Activated CD8-positive, alpha-beta T cell treated with anti-CD3 and anti-CD28 coated beads for 36 hours (primary cell): ENCODE results near the gene CAPN12. TPM values are rescaled to one million over a fixed set of nuclear protein-coding genes. Genes with fewer than 3 reads are reported as not detected.
A peak's percentile ranks its signal among the peaks of the same experiment; 100 is the strongest.

ENCODE experiments used
- ATAC-seq: fragments of 200-7000 bp; cut with Tn5 transposase; one replicate; pipeline ENCODE4 v1.10.0; 2021; ENCODE audit warnings: mild to moderate bottlenecking, moderate library complexity
- CTCF ChIA-PET: fragments of 350-600 bp; sonication (Branson Sonifier 250); formaldehyde crosslinking; loops from one replicate; lab custom pipeline; 2021; ENCODE audit warnings: antibody characterized with exemption; lab: Charles Lee
- POLR2A ChIA-PET: fragments of 350-600 bp; sonication (Branson Sonifier 250); formaldehyde crosslinking; loops from one replicate; lab custom pipeline; 2021; ENCODE audit warnings: antibody characterized with exemption; lab: Charles Lee
- DNase-seq: peaks from one replicate; pipeline ENCODE4 v3.0.0-alpha.2; 2020
- H3K27ac Mint-ChIP-seq: one replicate; pipeline ENCODE4 v1.8.0; 2021; ENCODE audit warnings: mild to moderate bottlenecking, mixed read lengths
- H3K27me3 Mint-ChIP-seq: one replicate; pipeline ENCODE4 v1.8.0; 2021; ENCODE audit warnings: mixed read lengths
- H3K36me3 Mint-ChIP-seq: one replicate; pipeline ENCODE4 v1.8.0; 2021; ENCODE audit warnings: low read depth, mixed read lengths
- H3K4me1 Mint-ChIP-seq: one replicate; pipeline ENCODE4 v1.8.0; 2021; ENCODE audit warnings: low read depth, mixed read lengths
- H3K4me3 Mint-ChIP-seq: one replicate; pipeline ENCODE4 v1.8.0; 2021; ENCODE audit warnings: mild to moderate bottlenecking, moderate library complexity, mixed read lengths
- H3K9me3 Mint-ChIP-seq: one replicate; pipeline ENCODE4 v1.8.0; 2021; ENCODE audit warnings: mixed read lengths
- intact Hi-C: fragments of 100-400 bp; cut with micrococcal nuclease; formaldehyde crosslinking; loops from one replicate; pipeline ENCODE4 v1.10.0; 2022
- total RNA-seq, 2 experiments: library from RNA; stranded (reverse); gene quantifications; one replicate each; pipeline ENCODE4 v1.2.3, GENCODE V29; 2021
- TF ChIP-seq, protein P1 (sequence below): fragments of 200-600 bp; IDR thresholded peaks from one replicate; pipeline ENCODE4 v1.8.0; 2022; ENCODE audit warnings: antibody characterized with exemption, mild to moderate bottlenecking

Gene CAPN12
- total RNA-seq, 2 experiments from 2014 or later: 19.6 to 22.7 TPM

- Mint-ChIP-seq H3K27ac (peak overlapping the region; percentile 77), H3K4me1 (peaks cover 46% of the 10 kb centered on the region), H3K9me3 (no peaks in the 10 kb centered on the region), H3K4me3 (no peak overlapping the region), H3K27me3 (no peaks in the 10 kb centered on the region), H3K36me3 (peaks cover 12% of the 10 kb centered on the region)
- TF ChIP-seq, protein P1, sequence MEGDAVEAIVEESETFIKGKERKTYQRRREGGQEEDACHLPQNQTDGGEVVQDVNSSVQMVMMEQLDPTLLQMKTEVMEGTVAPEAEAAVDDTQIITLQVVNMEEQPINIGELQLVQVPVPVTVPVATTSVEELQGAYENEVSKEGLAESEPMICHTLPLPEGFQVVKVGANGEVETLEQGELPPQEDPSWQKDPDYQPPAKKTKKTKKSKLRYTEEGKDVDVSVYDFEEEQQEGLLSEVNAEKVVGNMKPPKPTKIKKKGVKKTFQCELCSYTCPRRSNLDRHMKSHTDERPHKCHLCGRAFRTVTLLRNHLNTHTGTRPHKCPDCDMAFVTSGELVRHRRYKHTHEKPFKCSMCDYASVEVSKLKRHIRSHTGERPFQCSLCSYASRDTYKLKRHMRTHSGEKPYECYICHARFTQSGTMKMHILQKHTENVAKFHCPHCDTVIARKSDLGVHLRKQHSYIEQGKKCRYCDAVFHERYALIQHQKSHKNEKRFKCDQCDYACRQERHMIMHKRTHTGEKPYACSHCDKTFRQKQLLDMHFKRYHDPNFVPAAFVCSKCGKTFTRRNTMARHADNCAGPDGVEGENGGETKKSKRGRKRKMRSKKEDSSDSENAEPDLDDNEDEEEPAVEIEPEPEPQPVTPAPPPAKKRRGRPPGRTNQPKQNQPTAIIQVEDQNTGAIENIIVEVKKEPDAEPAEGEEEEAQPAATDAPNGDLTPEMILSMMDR: no peak
- ChIA-PET CTCF (interaction anchor here (1.5 kb wide), 1 partner anchor 237 kb away, joined by 3 read pairs; the partner anchor contains the start of genes MRPS12 and SARS2), POLR2A (interaction anchor here (0.5 to 1.0 kb wide), 4 partner anchors 37 to 528 kb away, joined by 3 to 4 read pairs (median 3); no protein-coding TSS in a partner anchor)
- ATAC-seq: peak; percentile 88
- intact Hi-C loops: no loop called here
- peak; percentile 60 for DNase-seq
Measured at GRCh38 chr19:38693380-38694223, 50.7 kb downstream of the CAPN12 start.

GRCh38 chr19:38692458-38693379 lies 51.6 kb downstream of the CAPN12 start:
- Mint-ChIP-seq H3K4me3 (no peak overlapping the region), H3K36me3 (peaks cover 12% of the 10 kb centered on the region), H3K27me3 (no peaks in the 10 kb centered on the region), H3K4me1 (peaks cover 41% of the 10 kb centered on the region), H3K9me3 (no peaks in the 10 kb centered on the region), H3K27ac (peak overlapping the region; percentile 77)
- ATAC-seq: no peak
- no peak for DNase-seq
- intact Hi-C loops: no loop called here
- POLR2A ChIA-PET: interaction anchor here (0.5 to 0.9 kb wide), 2 partner anchors 12 to 529 kb away, joined by 3 to 4 read pairs; no protein-coding TSS in a partner anchor
- CTCF ChIA-PET: interaction anchor here (1.5 kb wide), 1 partner anchor 238 kb away, joined by 3 read pairs; the partner anchor contains the start of genes MRPS12 and SARS2
- TF ChIP-seq, protein P1: no peak

GRCh38 chr19:38691938-38692457 lies 52.3 kb downstream of the CAPN12 start:
- peaks cover 12% of the 10 kb centered on the region for H3K36me3 Mint-ChIP-seq
- POLR2A ChIA-PET: interaction anchor here (0.9 to 1.5 kb wide), 2 partner anchors 11 to 174 kb away, joined by 3 read pairs; no protein-coding TSS in a partner anchor
- H3K4me3 Mint-ChIP-seq: no peak overlapping the region
- H3K27me3 Mint-ChIP-seq: no peaks in the 10 kb centered on the region
- TF ChIP-seq, protein P1: no peak
- no peak for DNase-seq
- CTCF ChIA-PET: interaction anchor here (1.5 kb wide), 1 partner anchor 57 kb away, joined by 3 read pairs; no protein-coding TSS in a partner anchor
- H3K9me3 Mint-ChIP-seq: no peaks in the 10 kb centered on the region
- H3K4me1 Mint-ChIP-seq: peaks cover 47% of the 10 kb centered on the region
- ATAC-seq: no peak
- intact Hi-C loops: no loop called here
- no peak overlapping the region for H3K27ac Mint-ChIP-seq

DNA sequence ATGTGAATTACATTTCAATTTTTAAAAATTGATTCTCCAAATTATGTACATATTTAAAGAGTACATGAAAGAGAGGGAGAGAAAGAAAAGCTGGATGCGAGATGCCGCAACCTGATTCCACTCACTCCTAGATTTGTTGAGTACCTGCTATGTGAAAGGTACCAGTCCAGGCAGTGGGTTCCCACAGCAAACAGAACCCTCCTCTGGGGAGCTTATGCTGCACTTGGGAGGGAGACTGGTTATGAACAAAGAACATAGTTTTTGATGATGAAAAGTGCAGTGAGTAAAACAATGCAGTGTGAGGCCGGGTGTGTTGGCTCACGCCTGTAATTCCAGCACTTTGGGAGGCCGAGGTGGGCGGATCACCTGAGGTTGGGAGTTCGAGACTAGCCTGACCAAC lies 53.4 kb downstream of the CAPN12 start:
- no peaks in the 10 kb centered on the region for H3K27me3 Mint-ChIP-seq
- POLR2A ChIA-PET: interaction anchor here (0.6 to 1.5 kb wide), 2 partner anchors 146 to 175 kb away, joined by 3 read pairs; no protein-coding TSS in a partner anchor
- CTCF ChIA-PET: interaction anchor here (1.1 to 1.5 kb wide), 2 partner anchors 56 to 240 kb away, joined by 3 read pairs; partner anchors contain the start of genes MRPS12 and SARS2

More for the DNA sequence above, 53.4 kb downstream of the CAPN12 start:
- TF ChIP-seq, protein P1: no peak
- no peak overlapping the region for H3K4me3 Mint-ChIP-seq
- no peak overlapping the region for H3K27ac Mint-ChIP-seq
- no peaks in the 10 kb centered on the region for H3K9me3 Mint-ChIP-seq
- ATAC-seq: no peak
- no peak for DNase-seq
- intact Hi-C loops: no loop called here
- H3K36me3 Mint-ChIP-seq: peaks cover 11% of the 10 kb centered on the region
- H3K4me1 Mint-ChIP-seq: peaks cover 56% of the 10 kb centered on the region
